Heart left ventricle (tissue), 16 donors: ENCODE measurements around the gene SYCN. TPM values are rescaled to one million over a fixed set of nuclear protein-coding genes. Genes with fewer than 3 reads are reported as not detected.

Source experiments
- ATAC-seq, 4 donors: fragments of 200-7000 bp; cut with Tn5 transposase; one replicate each; pipeline ENCODE4 v1.9.1; 2020 to 2022; ENCODE audit warnings: moderate library complexity in 4 of 4, mild to moderate bottlenecking in 3 of 4, moderate number of reproducible peaks in 1 of 4
- DNase-seq, 5 donors: peaks; one replicate each; pipeline ENCODE4 v3.0.0-alpha.2; 2020
- H3K27ac ChIP-seq, 12 donors: fragments of 200-600 bp; sonication (generic) in 4 of 12; one replicate each; pipeline versions ENCODE4 v1.5.0 to v1.8.0; 2016 to 2022; ENCODE audit warnings: mild to moderate bottlenecking in 2 of 12
- H3K27me3 ChIP-seq, 9 donors: fragments of 200-600 bp; sonication (generic) in 2 of 9; one replicate each; pipeline versions ENCODE4 v1.5.1 to v1.8.0; 2016 to 2022; ENCODE audit warnings: mild to moderate bottlenecking in 3 of 9
- H3K36me3 ChIP-seq, 9 donors: fragments of 200-600 bp; sonication (generic) in 2 of 9; one replicate each; pipeline versions ENCODE4 v1.5.0 to v1.8.0; 2018 to 2022; ENCODE audit warnings: mild to moderate bottlenecking in 2 of 9
- H3K4me1 ChIP-seq, 12 donors: fragments of 200-600 bp; sonication (generic) in 4 of 12; one replicate each; pipeline versions ENCODE4 v1.5.0 to v1.8.0; 2016 to 2022; ENCODE audit warnings: mild to moderate bottlenecking in 3 of 12
- H3K4me3 ChIP-seq, 12 donors: fragments of 200-600 bp; sonication (generic) in 4 of 12; one replicate each; pipeline versions ENCODE4 v1.5.0 to v1.8.0; 2017 to 2022; ENCODE audit warnings: mild to moderate bottlenecking in 9 of 12, moderate library complexity in 4 of 12
- H3K9me3 ChIP-seq, 12 donors: fragments of 200-600 bp; sonication (generic) in 4 of 12; one replicate each; pipeline versions ENCODE4 v1.5.0 to v1.8.0; 2016 to 2022; ENCODE audit warnings: mild to moderate bottlenecking in 1 of 12
- POLR2A ChIP-seq, 2 donors: fragments of 450-650 bp; IDR thresholded peaks; one replicate each; pipeline ENCODE4 v1.6.1; 2017; ENCODE audit warnings: antibody characterized with exemption in 2 of 2, mild to moderate bottlenecking in 2 of 2, moderate library complexity in 2 of 2
- WGBS, 4 donors: extraction: QIAGEN DNeasy Blood & Tissue Kit in 2 of 4; methylation state at CpG; one replicate each; pipeline versions ENCODE4 v1.1.5 to v1.1.7; 2013 to 2018; 5-methylcytosine and 5-hydroxymethylcytosine counted together
- intact Hi-C, 10 donors: fragments of 100-400 bp; cut with DNase I; formaldehyde crosslinking; loops; one replicate each; pipeline versions ENCODE4 v1.11.1 to v1.14.2; 2022
- polyA plus RNA-seq, 2 donors: library from polyadenylated mRNA; stranded (reverse); fragments of 200-250 nt; gene quantifications; one replicate each; pipeline ENCODE4 v1.2.3, GENCODE V29; 2013
- total RNA-seq, 9 donors: library from RNA; depleted of rRNA in 2 of 9; stranded (reverse); fragments of >200 nt in 2 of 9; fragmentation: NEBNext Ultra II Directional in 3 of 9; extraction: Animal tissue kit (Norgen Biotek cat#: 25700) in 3 of 9; gene quantifications; one replicate each; pipeline versions ENCODE4 v1.1.0 to v1.2.4, GENCODE V29; 2016 to 2023
- TF ChIP-seq, protein P1 (sequence below), 12 donors: fragments of 200-600 bp; sonication (generic) in 4 of 12; IDR thresholded peaks; one replicate each; pipeline versions ENCODE4 v1.5.0 to v1.8.0; 2018 to 2022; ENCODE audit warnings: antibody characterized with exemption in 12 of 12, mild to moderate bottlenecking in 5 of 12
- donor health status: ischemic (EF 13 %, LVEDD 7.1; RV severe dilation, severe dysfunction).
- donor health status: healthy with polysubstance abuse.
- donor health status: DM: no; HTN: yes; CAD: no.
- donor health status: DM: no; HTN: no; CAD: no.
- donor health status: ischemic (EF 25% LVEDD 6.9; RV normal size, moderate dysfunction).
- donor health status: ischemic (EF 25% LVEDD 5.7; RV mildly dilated, moderate dysfunction).
- donor health status: healthy.
- donor health status: DM: yes; HTN: yes; CAD: no.
- donor health status: ischemic (EF 35%, LVEDD 5.7; RV mildly dilated, moderate dysfunction).
- donor health status: nonischemic (EF 11% LVEDD 7.7; RV severe dilation, severe dysfunction).
- donor health status: DM: yes; HTN: yes; CAD: no.
- donor health status: PGD.
- donor health status: ischemic (EF 29% LVEDD 5.4; RV normal size, mild dysfunction).
- donor health status: nonischemic (EF 23%, LVEDD 6.1; RV moderate dilation, normal function).

Gene SYCN
- total and polyA plus RNA-seq, 11 donors, result 0.77 TPM; not detected in 10

DNA sequence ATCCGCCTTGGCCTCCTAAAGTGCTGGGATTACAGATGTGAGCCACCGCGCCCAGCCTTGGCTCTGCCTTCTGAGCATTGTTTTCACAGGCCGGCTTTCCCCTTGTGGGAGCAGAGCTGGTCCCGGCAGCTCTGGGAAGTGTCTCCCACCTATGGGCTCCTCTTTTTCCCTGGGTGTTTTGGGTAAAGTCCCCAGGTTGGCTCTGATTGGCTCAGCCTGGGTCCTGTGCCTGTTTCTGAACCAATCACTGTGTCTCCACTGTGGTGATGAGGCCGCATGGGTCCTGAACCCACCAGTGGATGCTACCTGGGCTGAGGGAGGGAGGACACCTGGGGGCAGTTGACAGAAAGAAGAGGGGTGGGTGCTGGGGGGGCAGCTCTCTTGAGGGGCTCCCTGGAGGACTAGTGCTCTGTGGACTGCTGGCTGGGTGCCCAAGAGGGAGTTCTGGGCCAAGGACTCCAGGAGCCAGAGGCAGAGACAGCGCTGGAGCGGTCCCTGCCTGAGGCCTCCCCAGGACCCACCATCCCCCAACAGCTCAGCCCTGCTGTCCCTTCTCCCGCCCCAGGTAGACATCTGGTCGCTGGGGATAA, 26.9 kb downstream of the SYCN start:
- peaks cover 0 to 69% (median 11%) of the 10 kb centered on the region in 9 donors for H3K36me3 ChIP-seq

DNA sequence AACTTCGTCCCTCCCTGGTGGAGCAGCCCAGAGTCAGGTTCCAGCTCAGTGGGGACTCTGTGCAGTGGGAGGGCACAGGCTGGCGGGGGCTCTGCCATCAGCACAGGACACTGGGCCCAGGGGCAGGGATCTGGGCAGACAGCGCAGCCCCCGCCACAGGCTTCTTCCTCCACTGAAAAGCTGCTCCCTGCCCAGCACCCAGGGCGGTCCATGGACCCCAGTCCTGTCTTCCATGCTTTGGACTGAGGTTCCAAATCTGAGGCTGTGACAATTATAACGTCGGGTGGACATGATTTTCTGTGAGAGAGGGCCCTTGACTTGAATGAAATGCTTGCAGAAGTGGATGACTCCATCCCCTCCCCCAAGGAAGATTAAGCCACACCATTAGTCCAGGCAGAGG, 28.5 kb downstream of the SYCN start:
- Histone ChIP-seq H3K4me3 (no peak overlapping the region), H3K4me1 (no peaks in the 10 kb centered on the region), H3K36me3 (peaks cover 0 to 82% (median 14%) of the 10 kb centered on the region in 9 donors), H3K9me3 (no peaks in the 10 kb centered on the region), H3K27me3 (no peaks in the 10 kb centered on the region), H3K27ac (no peak overlapping the region)
- intact Hi-C loops, result no loop called here
- DNase-seq (no peak), ATAC-seq (no peak)
- no peak for TF ChIP-seq POLR2A (IDR thresholded peaks at IDR 0.05)
- TF ChIP-seq, protein P1, sequence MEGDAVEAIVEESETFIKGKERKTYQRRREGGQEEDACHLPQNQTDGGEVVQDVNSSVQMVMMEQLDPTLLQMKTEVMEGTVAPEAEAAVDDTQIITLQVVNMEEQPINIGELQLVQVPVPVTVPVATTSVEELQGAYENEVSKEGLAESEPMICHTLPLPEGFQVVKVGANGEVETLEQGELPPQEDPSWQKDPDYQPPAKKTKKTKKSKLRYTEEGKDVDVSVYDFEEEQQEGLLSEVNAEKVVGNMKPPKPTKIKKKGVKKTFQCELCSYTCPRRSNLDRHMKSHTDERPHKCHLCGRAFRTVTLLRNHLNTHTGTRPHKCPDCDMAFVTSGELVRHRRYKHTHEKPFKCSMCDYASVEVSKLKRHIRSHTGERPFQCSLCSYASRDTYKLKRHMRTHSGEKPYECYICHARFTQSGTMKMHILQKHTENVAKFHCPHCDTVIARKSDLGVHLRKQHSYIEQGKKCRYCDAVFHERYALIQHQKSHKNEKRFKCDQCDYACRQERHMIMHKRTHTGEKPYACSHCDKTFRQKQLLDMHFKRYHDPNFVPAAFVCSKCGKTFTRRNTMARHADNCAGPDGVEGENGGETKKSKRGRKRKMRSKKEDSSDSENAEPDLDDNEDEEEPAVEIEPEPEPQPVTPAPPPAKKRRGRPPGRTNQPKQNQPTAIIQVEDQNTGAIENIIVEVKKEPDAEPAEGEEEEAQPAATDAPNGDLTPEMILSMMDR (IDR thresholded peaks at IDR 0.05), result no peak
- WGBS, 4 donors, result 78 to 89% (median 84%) methylated on average over 4 to 7 of the region's 7 CpGs

More for the DNA sequence above, 26.9 kb downstream of the SYCN start:
- no peak overlapping the region for H3K4me3 ChIP-seq
- H3K27me3 ChIP-seq, result no peaks in the 10 kb centered on the region
- TF ChIP-seq, protein P1 (IDR thresholded peaks at IDR 0.05), result no peak
- TF ChIP-seq POLR2A (IDR thresholded peaks at IDR 0.05), result no peak
- H3K9me3 ChIP-seq, result no peaks in the 10 kb centered on the region
- H3K27ac ChIP-seq, result no peak overlapping the region
- no peak for ATAC-seq
- intact Hi-C loops, result no loop called here
- 88 to 97% (median 95%) methylated on average over 8 to 10 of the region's 10 CpGs for WGBS, 4 donors
- no peaks in the 10 kb centered on the region for H3K4me1 ChIP-seq
- DNase-seq, result no peak

DNA sequence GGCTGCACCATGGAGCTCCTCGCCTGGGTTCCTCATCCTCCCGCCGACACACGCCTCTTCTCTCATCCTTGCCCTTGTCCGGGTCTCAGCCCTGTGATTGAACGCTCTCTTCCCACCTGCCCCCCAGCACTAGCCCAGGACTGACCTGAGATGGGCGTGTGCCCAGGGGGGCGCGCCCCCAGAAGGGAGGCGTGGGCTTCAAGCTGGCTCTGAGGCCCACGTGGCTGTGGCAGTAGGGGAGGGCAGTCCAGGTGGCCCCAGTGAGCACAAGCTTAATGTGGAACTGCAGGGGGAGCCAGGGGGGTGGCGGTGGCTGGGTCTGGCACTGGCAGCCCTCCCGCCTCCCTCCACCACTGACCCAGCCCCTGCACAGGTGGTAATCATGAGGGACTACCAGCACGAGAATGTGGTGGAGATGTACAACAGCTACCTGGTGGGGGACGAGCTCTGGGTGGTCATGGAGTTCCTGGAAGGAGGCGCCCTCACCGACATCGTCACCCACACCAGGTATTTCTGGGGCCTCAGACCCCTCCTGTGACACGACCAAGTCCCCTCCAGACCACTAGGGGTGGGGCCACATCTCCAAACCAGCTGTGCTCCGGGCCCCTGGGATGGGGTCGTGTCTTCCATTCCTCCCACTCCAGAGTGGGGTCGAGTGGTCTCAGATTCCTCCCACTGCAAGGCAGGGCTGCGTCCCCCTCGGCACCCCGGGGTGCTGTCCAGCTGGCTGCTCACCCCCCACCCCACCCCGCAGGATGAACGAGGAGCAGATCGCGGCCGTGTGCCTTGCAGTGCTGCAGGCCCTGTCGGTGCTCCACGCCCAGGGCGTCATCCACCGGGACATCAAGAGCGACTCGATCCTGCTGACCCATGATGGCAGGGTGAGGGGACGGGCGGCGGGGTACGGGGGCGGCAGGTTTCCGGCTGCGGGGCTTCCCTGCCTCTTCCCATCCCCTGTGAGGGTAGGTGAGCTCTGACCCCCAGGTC, 29.2 kb downstream of the SYCN start:
- intact Hi-C loops, result no loop called here

More for the DNA sequence above, 29.2 kb downstream of the SYCN start:
- Histone ChIP-seq H3K4me1 (peaks cover 0 to 5% (median 0%) of the 10 kb centered on the region in 12 donors), H3K36me3 (peaks cover 0 to 84% (median 14%) of the 10 kb centered on the region in 9 donors), H3K9me3 (no peaks in the 10 kb centered on the region), H3K27ac (no peak overlapping the region), H3K4me3 (no peak overlapping the region), H3K27me3 (no peaks in the 10 kb centered on the region)
- DNase-seq (no peak), ATAC-seq (no peak)
- no peak for TF ChIP-seq POLR2A (IDR thresholded peaks at IDR 0.05)
- TF ChIP-seq, protein P1 (IDR thresholded peaks at IDR 0.05), result no peak
- WGBS, 4 donors, result 89 to 93% (median 92%) methylated on average over 23 to 43 of the region's 43 CpGs
